GM21737 (cell line): ENCODE results near the gene NOS3.

ENCODE experiments used
- ATAC-seq: cut with Tn5 transposase; IDR thresholded peaks from one replicate; pipeline ENCODE4 v1.9.1; 2021; ENCODE audit warnings: mild to moderate bottlenecking, moderate library complexity; ENCODE audit not compliant: unreplicated experiment

The NOS3 gene

DNA sequence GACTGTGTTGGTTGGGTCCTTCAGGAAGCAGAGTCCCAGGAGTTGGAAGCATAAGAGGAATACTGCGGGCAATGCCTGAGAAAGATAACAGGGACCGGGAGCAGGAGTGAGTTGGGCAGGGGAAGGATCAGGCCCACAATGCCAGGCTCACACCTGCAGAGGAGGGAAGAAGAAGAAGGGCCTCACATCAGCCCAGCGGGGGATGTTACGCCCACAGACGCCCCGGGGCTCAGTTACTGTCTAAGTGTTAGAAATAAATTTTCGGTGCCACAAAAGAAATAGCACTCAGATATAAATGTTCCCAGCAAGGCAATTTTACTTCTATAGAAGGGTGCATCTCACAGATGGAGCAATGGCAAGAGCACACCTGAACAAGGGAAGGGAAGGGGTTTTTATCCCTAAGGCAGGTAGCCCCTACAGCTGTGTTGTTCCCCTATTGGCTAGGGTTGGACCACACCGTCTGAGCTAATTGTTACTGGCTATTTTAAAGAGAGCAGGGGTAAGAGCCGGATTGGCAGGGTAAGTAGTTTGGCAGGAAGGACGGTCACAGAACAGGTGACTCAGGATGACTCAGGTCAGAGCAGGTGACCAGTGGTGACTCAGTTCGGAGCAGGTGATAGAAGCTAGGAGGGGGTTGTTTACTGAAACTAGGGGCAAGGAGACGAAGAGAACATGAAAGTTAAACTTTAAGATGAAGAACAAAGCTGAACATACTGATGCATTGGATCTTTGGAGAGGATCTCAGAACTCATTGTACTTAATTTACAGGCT is at the start of gene NOS3:
Gene NOS3, plus strand, starts transcription at position 602 of the 771 bp plus-strand sequence. CDS start 2,787 bp downstream, outside the sequence.
- no peak for ATAC-seq

DNA sequence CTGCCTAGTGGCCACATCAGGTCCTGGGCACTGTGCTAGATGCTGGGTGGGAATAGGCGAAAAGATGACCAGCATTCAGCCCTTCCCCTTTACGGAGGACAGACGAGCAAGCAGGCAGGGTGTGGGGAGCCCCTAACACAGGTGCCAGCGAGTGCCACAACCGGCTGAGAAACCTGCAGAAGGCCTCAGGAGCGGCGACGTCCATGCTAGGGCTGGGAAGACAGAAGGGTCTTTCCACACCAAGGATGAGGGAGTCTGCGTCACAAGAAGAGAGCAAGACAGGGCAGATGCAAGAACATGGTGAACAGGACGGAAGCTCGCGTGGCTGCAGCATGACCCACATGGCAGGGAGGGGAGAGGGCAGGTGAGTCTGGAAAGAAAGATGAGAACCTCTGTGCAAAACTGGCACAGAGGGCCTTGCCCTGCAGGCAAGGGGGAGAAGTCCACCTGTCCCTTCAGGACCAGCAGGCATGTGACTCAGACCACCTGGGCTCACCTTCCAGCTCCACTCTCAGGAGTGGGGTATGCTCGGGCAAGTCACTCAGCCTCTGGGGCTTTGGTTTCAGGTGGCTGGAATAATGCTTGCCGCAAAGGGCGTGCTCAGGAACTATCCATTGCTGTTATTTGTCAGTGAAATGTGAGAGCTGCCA is 49.3 kb upstream of the NOS3 start:
- ATAC-seq: no peak

DNA sequence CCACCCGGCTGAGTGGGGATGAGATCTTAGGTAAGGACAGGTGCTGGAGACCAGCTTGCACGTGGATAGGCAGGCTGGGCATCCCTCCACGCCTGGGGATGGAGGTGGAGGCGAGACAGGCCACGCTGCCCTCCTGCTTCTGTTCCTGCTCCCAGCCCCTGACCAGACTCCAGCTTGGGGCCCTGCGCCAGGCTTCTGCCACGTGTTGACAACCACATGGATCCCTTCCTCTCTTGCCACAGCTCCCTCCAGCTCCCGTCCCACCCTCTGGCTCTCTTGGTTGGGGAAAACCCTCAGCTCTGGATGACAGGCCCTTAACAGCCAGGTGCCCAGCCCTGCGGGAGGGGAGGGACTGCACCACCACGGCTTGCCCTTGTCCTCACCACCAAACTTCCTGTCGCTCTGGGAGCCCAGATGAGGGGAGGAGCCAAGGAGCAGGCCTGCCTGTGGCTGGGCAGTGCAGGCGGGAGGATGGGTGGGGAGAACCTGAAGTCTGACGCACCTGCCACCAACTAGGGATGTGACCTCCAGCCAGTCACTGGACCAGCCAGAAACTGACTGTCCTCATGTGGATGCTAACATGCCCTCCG is 48.7 kb upstream of the NOS3 start:
- ATAC-seq: no peak

DNA sequence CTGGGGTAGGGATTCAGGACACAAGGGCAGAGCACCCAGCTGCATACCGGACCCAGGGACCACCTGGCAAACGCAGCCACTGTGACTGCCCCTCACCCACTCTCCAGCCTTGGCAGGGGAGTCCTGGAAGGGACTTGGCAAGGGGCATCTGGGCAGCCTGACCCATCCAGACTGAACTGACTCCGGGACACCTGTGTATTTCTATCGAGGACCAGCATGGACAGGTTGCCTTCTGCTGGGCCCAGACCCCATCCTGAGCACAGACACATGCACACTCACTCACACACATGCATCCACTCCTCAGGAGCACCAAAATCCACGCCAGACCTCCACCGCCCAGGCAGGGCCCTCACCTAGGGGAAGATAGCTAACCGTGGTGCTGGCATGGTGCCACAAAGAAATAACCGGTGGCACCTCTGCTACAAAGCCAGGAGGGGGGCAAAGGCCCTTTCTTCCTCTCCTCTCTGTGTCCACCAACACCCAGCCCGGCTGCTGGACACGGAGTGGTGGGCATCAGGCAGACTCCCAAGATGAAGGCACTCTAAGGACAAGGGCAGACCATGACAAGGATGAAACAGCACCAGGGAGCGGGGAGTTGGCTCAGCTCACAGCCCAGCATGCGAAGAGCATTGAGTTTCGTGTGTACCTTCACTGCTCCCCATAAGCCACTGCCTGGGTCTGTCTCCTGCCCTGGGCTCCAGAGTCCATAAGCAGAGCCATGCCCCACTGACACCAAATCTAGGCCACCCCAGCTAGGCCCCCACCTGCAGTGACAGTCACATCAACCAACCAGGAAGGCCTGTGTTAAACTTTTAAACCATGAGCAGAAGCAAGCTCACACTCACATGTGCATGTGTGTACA is 48.0 kb upstream of the NOS3 start:
- ATAC-seq: no peak

DNA sequence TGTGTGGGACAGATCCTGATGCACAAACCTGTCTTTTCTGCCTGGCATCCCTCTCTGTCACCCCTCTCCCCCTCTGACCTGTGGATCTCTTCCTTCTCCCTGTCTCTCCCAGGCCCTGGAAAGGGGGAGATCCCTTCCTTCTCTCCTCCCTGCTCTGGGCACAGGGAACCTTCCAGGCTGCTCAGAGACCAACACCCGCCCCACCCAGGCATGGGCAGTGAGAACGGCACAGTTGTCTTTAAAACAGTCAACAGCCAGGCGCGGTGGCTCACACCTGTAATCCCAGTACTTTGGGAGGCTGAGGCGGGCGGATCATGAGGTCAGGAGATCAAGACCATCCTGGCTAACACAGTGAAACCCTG is 47.4 kb upstream of the NOS3 start:
- ATAC-seq: no peak

DNA sequence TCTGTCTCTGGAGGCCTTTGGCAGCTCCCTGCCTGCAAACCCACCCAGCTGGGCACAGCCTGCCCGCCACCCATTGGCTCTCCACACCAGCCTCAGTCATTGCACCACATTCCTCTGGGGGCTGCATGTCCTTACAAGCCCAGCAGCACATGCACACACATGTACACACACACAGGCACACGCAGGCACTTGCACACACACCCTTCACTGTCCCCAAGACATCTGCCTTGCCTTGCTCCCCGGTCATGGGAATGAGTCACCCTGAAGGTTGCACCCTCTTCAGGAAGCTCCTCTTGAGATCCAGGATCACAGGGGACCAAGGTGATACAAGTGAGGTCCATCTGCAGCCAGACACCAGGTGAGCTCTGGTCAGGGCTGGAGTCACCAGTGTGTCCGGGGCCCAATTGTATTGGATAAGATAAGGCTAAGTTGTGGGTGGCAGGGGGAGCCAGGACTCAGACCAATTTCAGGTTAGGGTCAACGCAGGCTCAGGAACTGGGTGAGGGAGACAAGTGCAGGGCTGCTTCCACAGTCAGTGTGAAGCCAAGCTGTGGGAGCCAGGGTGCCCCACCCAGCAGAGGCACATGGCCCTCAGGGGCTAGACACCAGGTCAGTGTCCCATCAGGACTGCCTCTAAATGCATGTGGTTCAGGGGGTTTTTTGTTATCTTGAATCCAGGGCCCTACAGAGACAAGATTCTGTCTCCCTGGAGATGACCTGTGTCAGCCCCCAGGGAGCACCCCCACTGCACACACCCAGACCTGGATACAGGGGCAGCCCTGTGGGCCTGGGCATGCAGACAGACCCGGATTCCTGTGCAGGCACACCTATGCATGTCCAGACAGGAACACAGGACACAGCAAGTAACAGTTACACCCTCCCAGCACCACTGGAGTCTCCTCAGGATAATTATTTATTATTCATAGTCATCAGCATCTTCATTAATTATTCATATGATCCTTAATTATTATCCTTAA is 46.5 kb upstream of the NOS3 start:
- ATAC-seq: no peak

DNA sequence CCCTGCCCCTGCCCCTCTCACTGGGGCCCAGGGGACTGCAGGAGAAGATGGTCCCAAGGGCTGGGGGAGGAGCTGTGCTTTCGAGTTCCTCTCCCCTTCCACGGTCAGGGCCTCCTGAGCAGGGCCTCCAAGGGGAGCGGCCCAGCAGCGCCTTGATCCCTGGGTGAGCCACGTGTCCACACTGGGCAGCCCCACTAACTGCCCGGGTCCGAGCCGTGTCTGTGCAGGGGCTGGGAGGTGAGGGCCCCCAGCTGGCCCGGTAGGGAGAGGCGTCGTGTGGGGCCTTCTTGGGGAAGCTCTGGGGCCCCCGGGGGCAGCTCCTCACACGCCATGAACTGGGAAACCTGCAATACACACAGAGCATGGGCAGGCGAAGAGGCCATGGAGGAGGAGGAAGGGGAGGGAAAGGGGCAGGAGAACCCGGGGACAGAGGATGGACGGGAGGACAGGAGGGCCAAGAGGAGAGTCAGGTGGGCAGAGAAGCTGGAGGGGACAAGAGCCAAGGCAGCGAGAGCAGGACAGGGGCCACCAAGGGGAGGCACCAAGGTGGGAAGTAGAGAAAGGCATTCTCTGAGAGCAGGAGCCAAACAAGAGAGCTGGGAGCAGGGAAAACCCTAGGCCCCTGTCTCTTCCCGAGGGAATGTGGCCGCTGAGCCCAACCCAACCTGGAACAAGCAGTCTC is 45.5 kb upstream of the NOS3 start:
- no peak for ATAC-seq

DNA sequence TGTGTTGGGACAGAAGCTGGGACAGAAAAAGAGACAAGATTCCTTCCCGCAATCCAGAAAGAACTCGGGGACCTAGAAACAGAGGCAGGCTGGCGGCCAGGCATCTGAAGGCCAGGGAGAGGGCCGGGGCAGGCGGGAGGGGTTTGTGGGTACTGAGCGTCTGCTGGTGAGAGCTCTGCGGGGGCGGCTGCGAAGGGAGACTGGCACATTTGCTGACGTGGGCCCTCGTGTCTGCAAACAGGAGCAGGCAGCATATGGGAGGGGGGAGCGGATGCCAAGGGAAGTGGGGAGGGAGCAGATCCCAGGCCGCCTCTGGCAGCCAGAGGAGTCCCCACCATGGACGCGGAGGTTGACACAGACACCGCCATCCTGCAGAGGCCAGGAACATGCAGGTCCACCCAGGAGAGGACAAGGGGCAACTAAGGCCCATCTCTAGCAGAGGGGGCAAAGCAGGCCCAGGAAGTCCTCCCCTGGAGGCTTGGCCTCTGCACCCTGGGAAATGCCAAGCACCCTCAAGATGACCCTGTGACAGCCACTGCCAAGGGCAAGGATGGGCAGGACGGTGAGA is 44.9 kb upstream of the NOS3 start:
- no peak for ATAC-seq

DNA sequence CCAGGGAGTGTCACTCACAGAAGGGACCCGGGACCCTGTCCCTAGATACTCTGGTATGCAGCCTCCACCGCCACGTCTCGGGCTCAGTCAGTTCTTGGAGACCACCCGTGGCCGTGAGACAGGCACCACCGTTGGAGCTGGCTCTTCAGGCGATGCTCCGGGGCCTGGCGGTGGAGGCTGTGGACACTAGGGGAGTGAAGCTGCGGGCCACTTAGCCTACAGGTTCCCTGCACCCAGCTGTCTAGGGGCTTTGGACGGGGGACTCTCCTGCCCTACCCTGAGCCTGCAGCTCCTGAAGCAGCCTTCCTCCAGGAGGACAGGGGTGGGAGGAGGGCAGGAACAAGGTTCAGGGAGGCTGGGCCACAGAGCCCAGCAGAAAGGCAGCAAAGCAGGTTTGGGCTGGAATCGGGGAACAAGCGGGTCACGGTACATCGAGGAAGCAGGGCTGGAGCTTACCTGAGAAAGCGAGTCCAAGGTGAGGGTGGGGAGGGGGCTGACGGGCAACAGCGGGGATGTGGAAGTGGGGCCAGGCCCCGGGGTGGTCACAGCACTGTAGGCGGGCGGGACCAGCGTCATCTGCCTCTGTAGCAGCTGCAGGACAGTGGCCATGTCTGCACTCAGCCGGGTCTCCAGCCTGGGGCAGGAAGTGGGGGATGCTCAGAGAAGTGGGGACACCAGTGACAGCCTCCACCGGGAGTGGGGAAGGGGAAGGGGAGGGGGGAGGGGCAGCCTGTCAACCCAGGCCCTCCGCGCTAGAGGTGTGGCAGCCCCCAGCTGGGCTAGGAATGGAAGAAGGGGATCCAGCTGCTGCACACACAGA is 44.2 kb upstream of the NOS3 start:
- ATAC-seq: no peak

DNA sequence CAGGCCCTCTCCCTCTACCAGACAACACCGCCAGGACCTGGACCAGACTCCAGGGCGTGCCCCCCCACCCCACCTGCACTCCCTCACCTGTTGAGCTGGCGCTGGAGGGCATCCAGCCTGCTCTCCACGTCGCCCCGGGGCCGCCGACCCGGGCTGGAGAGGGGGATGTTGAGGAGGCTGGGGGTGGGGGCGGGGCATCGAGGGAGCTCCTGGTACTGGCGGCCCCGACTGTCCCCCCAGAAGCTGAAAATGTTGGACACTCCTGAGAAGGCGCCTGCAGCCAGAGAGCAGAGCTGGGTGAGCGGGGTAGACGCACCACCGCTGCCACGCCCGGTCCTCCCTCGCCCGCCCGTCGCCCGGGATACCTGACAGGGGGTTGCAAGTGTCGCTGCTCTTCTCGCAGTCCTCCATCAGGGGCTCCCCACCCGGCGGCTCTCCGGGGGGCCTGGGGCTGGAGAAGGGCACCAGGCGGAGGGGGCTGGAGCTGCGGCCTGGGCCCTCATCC is 43.5 kb upstream of the NOS3 start:
- ATAC-seq: no peak

DNA sequence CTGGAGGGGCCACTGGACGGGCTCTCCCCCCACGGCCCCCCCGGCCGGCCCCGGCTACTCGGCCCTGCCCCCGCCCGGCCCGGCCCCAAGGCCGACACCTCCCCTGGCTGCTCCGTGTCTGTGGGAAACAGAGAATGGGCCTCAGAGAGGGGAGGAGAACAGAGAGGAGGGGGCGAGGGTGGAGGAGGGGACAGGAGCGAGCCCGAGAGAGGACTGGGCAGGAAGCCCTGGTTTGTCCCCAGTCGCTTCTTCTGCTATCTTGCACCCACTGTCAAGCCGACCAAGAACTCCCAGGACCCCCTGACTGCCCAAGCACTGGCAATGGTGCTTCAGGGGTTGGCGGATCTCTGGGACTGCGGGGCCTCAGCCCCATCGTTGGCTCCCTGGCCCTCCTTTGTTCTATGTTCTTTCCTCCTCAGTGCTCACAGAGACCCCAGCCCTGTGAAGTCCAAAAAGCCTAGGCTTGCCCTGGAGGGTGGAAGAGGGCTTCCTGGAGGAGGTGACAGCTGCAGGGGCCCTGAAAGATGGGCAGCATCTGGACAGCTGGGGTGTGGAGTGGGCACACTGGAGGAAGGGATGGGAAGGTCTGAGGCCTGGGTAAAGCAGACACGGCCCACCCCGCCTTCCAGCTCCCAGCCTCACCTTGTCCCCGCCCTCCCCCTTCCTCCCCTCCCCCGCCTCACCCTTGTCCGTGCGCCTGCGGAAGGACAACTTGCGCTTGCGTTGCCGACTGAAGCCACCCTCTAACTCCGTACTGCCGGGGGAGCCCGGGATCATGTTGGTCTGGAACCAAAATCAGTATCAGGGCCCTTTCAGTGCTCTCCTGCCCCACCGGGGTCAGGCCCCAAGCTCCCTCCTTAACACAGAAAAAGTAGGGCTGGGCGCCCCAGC is 42.8 kb upstream of the NOS3 start:
- no peak for ATAC-seq

DNA sequence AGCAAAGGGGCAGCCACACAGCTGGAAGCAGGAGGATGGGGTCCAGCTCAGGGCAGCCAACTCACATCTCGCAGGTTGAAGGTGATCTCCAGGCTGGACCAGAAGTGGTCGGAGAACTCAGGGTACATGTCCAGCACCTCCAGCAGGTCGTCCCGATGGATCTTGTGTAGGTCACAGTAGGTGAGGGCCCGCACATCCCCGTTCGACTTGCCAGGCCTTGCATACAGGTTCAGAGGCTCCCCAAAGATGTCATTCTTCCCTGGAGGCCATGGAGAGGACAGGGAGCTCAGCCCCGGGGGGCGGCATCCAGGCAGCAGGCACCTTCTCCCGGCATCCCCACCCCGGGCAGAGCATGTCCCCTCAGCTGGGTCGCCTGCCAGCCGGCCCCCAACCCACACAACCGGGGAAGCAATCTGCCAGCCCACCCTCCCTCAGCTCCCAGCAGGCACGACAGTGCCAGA is 42.0 kb upstream of the NOS3 start:
- ATAC-seq: no peak

DNA sequence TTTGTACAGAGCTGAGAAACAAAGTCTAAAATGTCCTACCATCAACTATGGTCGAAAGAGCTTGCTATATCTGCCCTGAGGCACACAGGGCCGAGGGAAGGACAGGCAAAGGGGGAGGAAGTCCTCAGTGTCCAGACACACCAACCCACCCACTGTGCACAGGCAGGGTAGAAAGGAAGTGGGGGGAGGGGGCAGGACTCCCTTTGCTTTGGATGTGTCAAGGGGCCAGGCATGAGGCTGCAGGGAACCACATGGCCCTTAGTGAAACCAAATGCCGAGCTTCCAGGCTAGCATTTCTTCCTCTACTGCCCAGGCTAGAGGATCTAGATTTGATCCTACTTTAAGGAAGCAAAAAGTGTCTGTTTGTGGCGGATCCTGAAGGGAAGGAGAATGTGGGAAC is 41.3 kb upstream of the NOS3 start:
- ATAC-seq: no peak

DNA sequence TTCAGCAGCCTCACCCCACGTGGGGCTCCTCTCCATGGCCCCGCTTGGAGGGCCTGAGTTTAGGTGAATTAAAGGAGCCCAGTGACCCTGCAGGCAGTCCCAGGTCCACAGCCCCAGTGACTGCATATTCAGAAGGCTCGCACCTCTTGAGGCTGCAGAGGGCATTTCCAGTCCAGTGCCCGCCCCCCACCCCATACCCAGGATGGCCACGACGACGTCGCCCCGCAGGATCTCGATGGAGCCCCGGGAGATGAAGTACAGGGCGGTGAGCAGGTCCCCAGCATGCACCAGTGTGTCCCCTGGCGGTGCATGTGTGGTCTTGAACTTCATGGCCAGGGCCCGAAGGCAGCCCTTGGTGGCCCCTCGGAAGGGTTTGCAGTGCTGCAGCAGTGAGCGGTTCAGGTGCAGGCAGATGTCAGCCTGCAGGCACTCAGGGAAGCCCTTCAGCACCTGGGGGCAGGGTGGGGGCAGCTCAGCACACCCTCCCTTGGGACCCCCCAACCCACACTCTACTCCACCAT is 40.8 kb upstream of the NOS3 start:
- no peak for ATAC-seq

DNA sequence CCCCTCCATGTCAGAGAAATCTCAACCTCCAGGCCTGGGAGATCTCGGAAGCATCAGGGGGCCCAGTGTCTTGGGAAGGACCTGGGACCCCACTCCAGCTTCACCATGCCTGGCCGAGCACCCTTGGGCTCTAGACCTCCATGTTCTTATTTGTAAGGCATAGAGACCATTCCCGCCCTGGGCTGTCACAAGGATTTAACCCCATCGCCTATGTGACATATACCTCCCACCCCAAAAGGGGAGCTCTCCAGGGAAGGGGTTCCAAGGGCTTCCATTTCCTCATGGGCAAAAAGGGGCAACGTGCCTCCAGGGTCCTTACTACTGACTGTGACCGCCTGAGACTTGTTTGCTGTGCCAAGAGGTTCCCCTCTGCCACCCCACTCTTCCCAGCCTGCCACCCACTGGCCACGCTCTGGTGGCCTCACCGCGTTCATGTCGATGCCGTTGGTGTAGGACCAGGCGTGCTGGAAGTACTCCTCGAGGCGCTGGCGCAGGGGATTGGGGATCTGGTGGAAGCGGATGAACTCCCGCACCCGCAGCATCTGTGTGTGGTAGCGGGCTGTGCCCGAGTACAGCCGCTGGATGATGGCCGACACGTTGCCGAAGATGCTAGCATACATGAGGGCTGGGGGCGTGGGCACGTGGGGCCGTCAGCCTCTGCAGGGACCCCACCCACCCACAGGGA is 40.2 kb upstream of the NOS3 start:
- ATAC-seq: no peak

DNA sequence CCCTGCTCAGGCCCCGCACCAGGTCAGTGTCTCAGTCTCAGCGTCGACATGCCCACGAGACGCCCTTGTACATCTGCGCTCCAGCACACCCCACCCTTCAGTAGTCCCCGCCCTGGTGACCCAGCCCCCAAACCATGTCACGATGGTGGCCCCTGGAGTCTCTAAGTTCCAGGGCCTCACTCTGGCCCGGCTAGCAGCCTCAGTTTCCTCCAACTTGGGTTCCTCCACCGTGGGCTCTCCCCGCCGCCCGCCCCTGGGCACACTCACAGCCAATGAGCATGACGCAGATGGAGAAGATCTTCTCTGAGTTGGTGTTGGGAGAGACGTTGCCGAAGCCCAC is 39.7 kb upstream of the NOS3 start:
- ATAC-seq: no peak
